Body of pancreas (tissue), 4 donors: ENCODE measurements around the gene ADPRM.

Experiments used
- POLR2A ChIP-seq, 3 donors: fragments of 450-650 bp; IDR thresholded peaks; one replicate each; pipeline ENCODE4 v1.6.1; 2016; ENCODE audit warnings: antibody characterized with exemption in 3 of 3, mild to moderate bottlenecking in 2 of 3
- TF ChIP-seq, protein P1 (sequence below), 7 experiments: fragments of 450-650 bp in 4 of 7; fragments of 200-600 bp in 3 of 7; sonication (generic) in 3 of 7; IDR thresholded peaks; one replicate each; pipeline ENCODE4 v1.5.1; 2016 to 2019; ENCODE audit warnings: antibody characterized with exemption in 7 of 7

DNA sequence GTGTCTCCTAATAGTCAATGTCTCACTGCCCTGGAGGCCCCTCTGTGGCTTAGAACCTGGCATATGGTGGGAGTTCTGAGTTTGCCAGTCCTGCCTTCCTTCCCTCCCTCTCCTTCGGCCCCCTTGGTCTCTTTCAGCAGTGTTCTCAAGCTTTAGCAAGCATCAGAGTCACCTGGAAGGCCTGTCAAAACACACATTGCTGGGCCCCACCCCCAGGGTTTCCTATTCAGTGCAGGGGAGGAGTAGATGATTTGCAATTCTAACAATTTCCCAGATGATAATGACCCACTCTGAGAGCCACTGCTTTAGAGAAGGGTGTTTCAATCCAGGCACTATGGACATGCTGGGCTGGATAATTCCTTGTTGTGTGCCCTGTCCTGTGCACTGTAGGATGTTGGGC, 58.8 kb downstream of the ADPRM start:
- TF ChIP-seq, protein P1, sequence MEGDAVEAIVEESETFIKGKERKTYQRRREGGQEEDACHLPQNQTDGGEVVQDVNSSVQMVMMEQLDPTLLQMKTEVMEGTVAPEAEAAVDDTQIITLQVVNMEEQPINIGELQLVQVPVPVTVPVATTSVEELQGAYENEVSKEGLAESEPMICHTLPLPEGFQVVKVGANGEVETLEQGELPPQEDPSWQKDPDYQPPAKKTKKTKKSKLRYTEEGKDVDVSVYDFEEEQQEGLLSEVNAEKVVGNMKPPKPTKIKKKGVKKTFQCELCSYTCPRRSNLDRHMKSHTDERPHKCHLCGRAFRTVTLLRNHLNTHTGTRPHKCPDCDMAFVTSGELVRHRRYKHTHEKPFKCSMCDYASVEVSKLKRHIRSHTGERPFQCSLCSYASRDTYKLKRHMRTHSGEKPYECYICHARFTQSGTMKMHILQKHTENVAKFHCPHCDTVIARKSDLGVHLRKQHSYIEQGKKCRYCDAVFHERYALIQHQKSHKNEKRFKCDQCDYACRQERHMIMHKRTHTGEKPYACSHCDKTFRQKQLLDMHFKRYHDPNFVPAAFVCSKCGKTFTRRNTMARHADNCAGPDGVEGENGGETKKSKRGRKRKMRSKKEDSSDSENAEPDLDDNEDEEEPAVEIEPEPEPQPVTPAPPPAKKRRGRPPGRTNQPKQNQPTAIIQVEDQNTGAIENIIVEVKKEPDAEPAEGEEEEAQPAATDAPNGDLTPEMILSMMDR (IDR thresholded peaks at IDR 0.05) = no peak
- TF ChIP-seq POLR2A (IDR thresholded peaks at IDR 0.05) = no peak
